HEK293 (cell line): ENCODE data around the gene CHCHD1.

Experiments
- CTCF ChIA-PET: fragments of 350-600 bp; formaldehyde crosslinking; extraction: SDS; loops from one replicate; lab custom pipeline; 2021; ENCODE audit warnings: antibody characterized with exemption; lab: Yijun Ruan, JAX
- POLR2A ChIA-PET: fragments of 300-600 bp; formaldehyde crosslinking; extraction: SDS; loops from one replicate; lab custom pipeline; 2020; ENCODE audit warnings: antibody characterized with exemption, inconsistent platforms; lab: Yijun Ruan, JAX
- H3K27ac ChIP-seq: fragments of 200-500 bp; sonication (Bioruptor generic); 2 replicates; pipeline ENCODE4 v1.5.1; 2014; ENCODE audit warnings: low read depth, low read length, control low read depth, inconsistent platforms; ENCODE audit errors: extremely low read depth
- H3K36me3 ChIP-seq, 2 experiments: fragments of 200-500 bp in 1 of 2; sonication (Bioruptor generic) in 1 of 2; 1 replicate in 1 of 2; 2 replicates in 1 of 2; pipeline ENCODE4 v1.5.1; 2014 to 2017; ENCODE audit warnings: inconsistent platforms in 2 of 2, low read length in 2 of 2; ENCODE audit not compliant: control insufficient read depth in 2 of 2, insufficient read depth in 1 of 2
- H3K4me1 ChIP-seq: fragments of 200-500 bp; sonication (Bioruptor generic); 2 replicates; pipeline ENCODE4 v1.5.1; 2014; ENCODE audit warnings: mild to moderate bottlenecking, low read length, inconsistent platforms; ENCODE audit not compliant: control insufficient read depth, insufficient read depth
- H3K4me3 ChIP-seq: 2 replicates; pipeline ENCODE4 v1.5.1; 2011; ENCODE audit warnings: low read depth, mild to moderate bottlenecking, control low read depth, low read length, moderate library complexity
- H3K9me3 ChIP-seq: fragments of 200-500 bp; sonication (Bioruptor generic); 2 replicates; pipeline ENCODE4 v1.5.1; 2014; ENCODE audit warnings: low read depth, low read length, inconsistent platforms; ENCODE audit not compliant: control insufficient read depth, insufficient read depth
- EGR2 ChIP-seq: fragments of 450-650 bp; formaldehyde crosslinking; IDR thresholded peaks from 2 replicates; pipeline ENCODE4 v1.5.1; 2016; ENCODE audit warnings: low read depth, missing biosample characterization, missing genetic modification characterization
- HOXC10 ChIP-seq: sonication (generic); formaldehyde crosslinking; IDR thresholded peaks from 2 replicates; pipeline ENCODE4 v1.8.1; 2023; ENCODE audit warnings: mild to moderate bottlenecking, missing genetic modification reagents
- KLF1 ChIP-seq: fragments of 450-650 bp; formaldehyde crosslinking; IDR thresholded peaks from 2 replicates; pipeline ENCODE4 v1.5.1; 2016; ENCODE audit warnings: missing biosample characterization, missing genetic modification characterization
- OSR2 ChIP-seq: fragments of 450-650 bp; formaldehyde crosslinking; IDR thresholded peaks from 2 replicates; pipeline ENCODE4 v1.5.1; 2016; ENCODE audit warnings: missing biosample characterization, missing genetic modification characterization
- ZBTB21 ChIP-seq: fragments of 450-650 bp; formaldehyde crosslinking; IDR thresholded peaks from 2 replicates; pipeline ENCODE4 v1.5.1; 2017; ENCODE audit warnings: missing biosample characterization, missing genetic modification characterization
- ZBTB7A ChIP-seq: fragments of 450-650 bp; formaldehyde crosslinking; IDR thresholded peaks from 2 replicates; pipeline ENCODE4 v1.5.1; 2016; ENCODE audit warnings: low read depth, missing biosample characterization, missing genetic modification characterization
- ZFHX2 ChIP-seq: fragments of 450-650 bp; formaldehyde crosslinking; conservative IDR thresholded peaks from 2 replicates; pipeline ENCODE4 v1.5.1; 2016; ENCODE audit warnings: missing biosample characterization, missing genetic modification characterization
- ZNF140 ChIP-seq: fragments of 450-650 bp; formaldehyde crosslinking; IDR thresholded peaks from 2 replicates; pipeline ENCODE4 v1.5.1; 2016; ENCODE audit warnings: missing biosample characterization, missing genetic modification characterization
- ZNF274 ChIP-seq, 2 experiments: fragments of 200-500 bp in 1 of 2; fragments of 450-650 bp in 1 of 2; sonication (Bioruptor generic) in 1 of 2; formaldehyde crosslinking in 1 of 2; IDR thresholded peaks; 2 replicates each; pipeline versions ENCODE4 v1.5.1 to v1.6.1; 2014 to 2016; ENCODE audit warnings: borderline replicate concordance in 1 of 2, inconsistent platforms in 1 of 2, low read length in 1 of 2, missing biosample characterization in 1 of 2, missing genetic modification characterization in 1 of 2
- ZNF350 ChIP-seq: fragments of 450-650 bp; formaldehyde crosslinking; IDR thresholded peaks from 2 replicates; pipeline ENCODE4 v1.5.0; 2017; ENCODE audit warnings: missing biosample characterization, mild to moderate bottlenecking, missing genetic modification characterization
- ZNF366 ChIP-seq: fragments of 450-650 bp; formaldehyde crosslinking; conservative IDR thresholded peaks from 2 replicates; pipeline ENCODE4 v1.5.1; 2016; ENCODE audit warnings: missing biosample characterization, missing genetic modification characterization
- ZNF416 ChIP-seq: fragments of 450-650 bp; formaldehyde crosslinking; IDR thresholded peaks from 2 replicates; pipeline ENCODE4 v1.5.1; 2016; ENCODE audit warnings: missing biosample characterization, missing genetic modification characterization
- ZNF513 ChIP-seq: fragments of 450-650 bp; IDR thresholded peaks from 2 replicates; pipeline ENCODE4 v1.5.1; 2018; ENCODE audit warnings: missing biosample characterization, missing genetic modification characterization
- ZNF600 ChIP-seq: fragments of 450-650 bp; formaldehyde crosslinking; IDR thresholded peaks from 2 replicates; pipeline ENCODE4 v1.5.1; 2016; ENCODE audit warnings: missing biosample characterization, missing genetic modification characterization
- ZNF785 ChIP-seq: fragments of 450-650 bp; formaldehyde crosslinking; IDR thresholded peaks from 2 replicates; pipeline ENCODE4 v1.5.1; 2016; ENCODE audit warnings: missing biosample characterization, missing genetic modification characterization
- TF ChIP-seq, protein P1 (sequence below): fragments of 450-650 bp; formaldehyde crosslinking; conservative IDR thresholded peaks from 2 replicates; pipeline ENCODE4 v1.5.1; 2016; ENCODE audit warnings: low read depth, missing biosample characterization, missing genetic modification characterization
- TF ChIP-seq, protein P2 (sequence below): fragments of 450-650 bp; formaldehyde crosslinking; IDR thresholded peaks from 2 replicates; pipeline ENCODE4 v1.5.1; 2017; ENCODE audit warnings: missing biosample characterization, missing genetic modification characterization

CHCHD1 gene

DNA sequence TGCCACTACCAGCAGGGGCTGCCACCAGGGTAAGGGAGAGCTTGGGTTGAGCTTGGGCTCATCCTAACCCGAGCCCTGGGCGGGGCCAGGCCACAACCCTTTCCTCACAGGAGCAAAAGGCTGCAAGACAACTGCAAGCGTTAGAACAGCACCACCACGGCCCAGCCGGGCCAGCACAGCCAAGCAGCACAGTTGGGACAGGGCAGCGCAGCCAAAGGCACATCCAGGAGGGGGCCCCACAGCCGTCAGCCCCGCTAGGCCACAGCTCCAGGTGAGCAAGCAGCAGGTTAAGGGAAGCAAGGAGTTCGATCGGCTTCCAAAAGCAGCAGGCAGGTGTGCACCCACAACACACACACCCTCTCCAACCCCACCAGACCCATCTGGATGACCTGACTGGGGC, 36.6 kb downstream of the CHCHD1 start:
- POLR2A ChIA-PET: no interaction called here
- CTCF ChIA-PET: interaction anchor here (0.6 to 1.1 kb wide), 5 partner anchors 13 to 412 kb away, joined by 3 to 4 read pairs (median 4); no protein-coding TSS in a partner anchor

DNA sequence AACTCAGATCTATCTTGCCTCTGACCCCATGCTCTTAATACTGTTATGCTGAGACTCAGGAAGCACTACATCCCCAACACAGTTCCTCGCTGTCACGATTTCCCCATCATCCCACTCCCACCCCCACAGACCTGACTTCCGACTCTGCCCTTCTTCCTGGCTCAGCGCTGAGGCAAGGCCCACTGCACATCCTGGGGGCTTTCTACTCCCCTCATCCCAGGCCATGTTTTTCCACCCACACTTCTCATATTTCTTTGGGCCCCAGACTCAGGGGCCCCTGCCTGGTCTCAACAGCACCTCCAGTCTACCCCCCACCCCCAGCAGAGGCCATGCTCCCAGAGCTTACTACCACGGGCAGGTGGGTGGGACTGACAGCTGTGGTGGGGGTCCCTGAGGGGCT, 37.2 kb downstream of the CHCHD1 start:
- ChIA-PET POLR2A (no interaction called here), CTCF (interaction anchor here (0.6 to 1.1 kb wide), 3 partner anchors 12 to 305 kb away, joined by 3 to 4 read pairs (median 4); no protein-coding TSS in a partner anchor)
- H3K9me3 ChIP-seq: no peaks in the 10 kb centered on the region
- H3K4me3 ChIP-seq: no peak overlapping the region
- H3K4me1 ChIP-seq: no peaks in the 10 kb centered on the region
- no peak overlapping the region for H3K27ac ChIP-seq
- H3K36me3 ChIP-seq: peaks cover 4 to 53% of the 10 kb centered on the region in 2 experiments; a peak in 2 of 3 replicates
- TF ChIP-seq ZBTB7A (tag by site-specific recombination): no peak
- TF ChIP-seq OSR2 (tag by site-specific recombination): no peak
- TF ChIP-seq EGR2 (tag by site-specific recombination): peak; percentile 77
- TF ChIP-seq ZNF140 (tag by site-specific recombination): no peak
- TF ChIP-seq ZFHX2: peak; percentile 83
- no peak for TF ChIP-seq ZNF785
- no peak for TF ChIP-seq ZNF350
- no peak for TF ChIP-seq HOXC10
- no peak for TF ChIP-seq ZBTB21 (tag by site-specific recombination)
- TF ChIP-seq, protein P1, sequence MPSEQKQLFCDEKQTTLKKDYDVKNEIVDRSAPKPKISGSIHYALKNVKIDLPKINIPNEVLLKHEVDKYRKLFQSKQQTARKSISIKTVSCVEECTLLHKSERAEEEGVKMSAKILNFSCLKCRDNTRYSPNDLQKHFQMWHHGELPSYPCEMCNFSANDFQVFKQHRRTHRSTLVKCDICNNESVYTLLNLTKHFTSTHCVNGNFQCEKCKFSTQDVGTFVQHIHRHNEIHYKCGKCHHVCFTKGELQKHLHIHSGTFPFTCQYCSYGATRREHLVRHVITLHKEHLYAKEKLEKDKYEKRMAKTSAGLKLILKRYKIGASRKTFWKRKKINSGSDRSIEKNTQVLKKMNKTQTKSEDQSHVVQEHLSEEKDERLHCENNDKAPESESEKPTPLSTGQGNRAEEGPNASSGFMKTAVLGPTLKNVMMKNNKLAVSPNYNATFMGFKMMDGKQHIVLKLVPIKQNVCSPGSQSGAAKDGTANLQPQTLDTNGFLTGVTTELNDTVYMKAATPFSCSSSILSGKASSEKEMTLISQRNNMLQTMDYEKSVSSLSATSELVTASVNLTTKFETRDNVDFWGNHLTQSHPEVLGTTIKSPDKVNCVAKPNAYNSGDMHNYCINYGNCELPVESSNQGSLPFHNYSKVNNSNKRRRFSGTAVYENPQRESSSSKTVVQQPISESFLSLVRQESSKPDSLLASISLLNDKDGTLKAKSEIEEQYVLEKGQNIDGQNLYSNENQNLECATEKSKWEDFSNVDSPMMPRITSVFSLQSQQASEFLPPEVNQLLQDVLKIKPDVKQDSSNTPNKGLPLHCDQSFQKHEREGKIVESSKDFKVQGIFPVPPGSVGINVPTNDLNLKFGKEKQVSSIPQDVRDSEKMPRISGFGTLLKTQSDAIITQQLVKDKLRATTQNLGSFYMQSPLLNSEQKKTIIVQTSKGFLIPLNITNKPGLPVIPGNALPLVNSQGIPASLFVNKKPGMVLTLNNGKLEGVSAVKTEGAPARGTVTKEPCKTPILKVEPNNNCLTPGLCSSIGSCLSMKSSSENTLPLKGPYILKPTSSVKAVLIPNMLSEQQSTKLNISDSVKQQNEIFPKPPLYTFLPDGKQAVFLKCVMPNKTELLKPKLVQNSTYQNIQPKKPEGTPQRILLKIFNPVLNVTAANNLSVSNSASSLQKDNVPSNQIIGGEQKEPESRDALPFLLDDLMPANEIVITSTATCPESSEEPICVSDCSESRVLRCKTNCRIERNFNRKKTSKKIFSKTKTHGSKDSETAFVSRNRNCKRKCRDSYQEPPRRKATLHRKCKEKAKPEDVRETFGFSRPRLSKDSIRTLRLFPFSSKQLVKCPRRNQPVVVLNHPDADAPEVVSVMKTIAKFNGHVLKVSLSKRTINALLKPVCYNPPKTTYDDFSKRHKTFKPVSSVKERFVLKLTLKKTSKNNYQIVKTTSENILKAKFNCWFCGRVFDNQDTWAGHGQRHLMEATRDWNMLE (tag by site-specific recombination): no peak
- TF ChIP-seq ZNF513 (tag by site-specific recombination): no peak
- TF ChIP-seq, protein P2, sequence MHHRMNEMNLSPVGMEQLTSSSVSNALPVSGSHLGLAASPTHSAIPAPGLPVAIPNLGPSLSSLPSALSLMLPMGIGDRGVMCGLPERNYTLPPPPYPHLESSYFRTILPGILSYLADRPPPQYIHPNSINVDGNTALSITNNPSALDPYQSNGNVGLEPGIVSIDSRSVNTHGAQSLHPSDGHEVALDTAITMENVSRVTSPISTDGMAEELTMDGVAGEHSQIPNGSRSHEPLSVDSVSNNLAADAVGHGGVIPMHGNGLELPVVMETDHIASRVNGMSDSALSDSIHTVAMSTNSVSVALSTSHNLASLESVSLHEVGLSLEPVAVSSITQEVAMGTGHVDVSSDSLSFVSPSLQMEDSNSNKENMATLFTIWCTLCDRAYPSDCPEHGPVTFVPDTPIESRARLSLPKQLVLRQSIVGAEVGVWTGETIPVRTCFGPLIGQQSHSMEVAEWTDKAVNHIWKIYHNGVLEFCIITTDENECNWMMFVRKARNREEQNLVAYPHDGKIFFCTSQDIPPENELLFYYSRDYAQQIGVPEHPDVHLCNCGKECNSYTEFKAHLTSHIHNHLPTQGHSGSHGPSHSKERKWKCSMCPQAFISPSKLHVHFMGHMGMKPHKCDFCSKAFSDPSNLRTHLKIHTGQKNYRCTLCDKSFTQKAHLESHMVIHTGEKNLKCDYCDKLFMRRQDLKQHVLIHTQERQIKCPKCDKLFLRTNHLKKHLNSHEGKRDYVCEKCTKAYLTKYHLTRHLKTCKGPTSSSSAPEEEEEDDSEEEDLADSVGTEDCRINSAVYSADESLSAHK: no peak
- TF ChIP-seq ZNF416 (tag by site-specific recombination): no peak

More for the DNA sequence above, 36.6 kb downstream of the CHCHD1 start:
- Histone ChIP-seq H3K4me3 (no peak overlapping the region), H3K27ac (no peak overlapping the region), H3K9me3 (no peaks in the 10 kb centered on the region), H3K36me3 (peaks cover 4 to 52% of the 10 kb centered on the region in 2 experiments; a peak in 2 of 3 replicates), H3K4me1 (no peaks in the 10 kb centered on the region)
- TF ChIP-seq ZNF274 (IDR thresholded peaks at IDR 0.05; ENCODE audit: low read length) (no peak), ZNF274 (tag by site-specific recombination; IDR thresholded peaks at IDR 0.05; ENCODE audit: borderline replicate concordance) (no peak), ZNF366 (tag by site-specific recombination) (no peak), ZNF350 (no peak), ZNF600 (tag by site-specific recombination) (0 out of 2 replicates have a peak, but pooled peaks have one; percentile 34), KLF1 (tag by site-specific recombination) (no peak)
